ENCODE results near the gene CDKL2.

CDKL2 gene

DNA sequence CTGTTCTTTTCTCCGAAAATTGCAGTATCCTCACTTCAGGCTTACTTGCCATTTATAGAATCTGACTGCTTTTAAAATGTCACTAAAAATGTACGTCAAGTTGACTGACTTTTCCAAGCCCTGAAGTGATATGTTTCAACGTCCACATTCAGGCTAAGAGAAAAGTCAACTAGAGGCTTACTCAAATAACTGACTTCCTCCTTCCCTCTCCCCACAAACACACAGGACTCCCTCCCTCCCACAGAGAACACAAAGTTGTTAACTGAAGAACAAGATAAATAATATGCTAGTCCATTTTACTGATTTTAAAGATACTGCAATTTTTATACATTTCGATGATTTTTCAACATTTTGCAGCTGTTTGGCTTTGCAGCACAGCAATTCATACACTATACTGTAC is 13.8 kb upstream of the CDKL2 start:
- no peak overlapping the region for H2BK12ac ChIP-seq (ENCODE audit: low read length)
- no peak overlapping the region for H4K8ac ChIP-seq (ENCODE audit: low read depth, low read length)
- H3K9me3 ChIP-seq (replicated peaks in 1 of 2; ENCODE audit: control insufficient read depth in 2 of 2, insufficient read depth in 1 of 2, low read depth in 1 of 2, low read length in 2 of 2): no peaks in the 10 kb centered on the region
- no CpG with 5 or more reads among the region's 4 CpGs for WGBS, 2 donors (ENCODE audit: extremely low coverage in 2 of 2, insufficient read length in 2 of 2, insufficient replicate concordance in 1 of 2)
- H3K9ac ChIP-seq (ENCODE audit: low read depth, low read length, poor library complexity): no peak overlapping the region
- H3K4ac ChIP-seq (ENCODE audit: low read length): no peak overlapping the region
- H3K4me3 ChIP-seq (ENCODE audit: low read length in 2 of 2): no peak overlapping the region
- peaks cover 4% of the 10 kb centered on the region for H3K79me1 ChIP-seq (ENCODE audit: low read depth, low read length)
- no peak for DNase-seq (ENCODE audit: low spot score)
- no peaks in the 10 kb centered on the region for H3K27me3 ChIP-seq (ENCODE audit: control insufficient read depth in 3 of 3, insufficient read depth in 3 of 3, low read depth in 1 of 3, low read length in 3 of 3)
- H4K91ac ChIP-seq (ENCODE audit: low read depth, low read length, poor library complexity): no peak overlapping the region
- H3K4me1 ChIP-seq (ENCODE audit: control insufficient read depth in 2 of 2, insufficient read depth in 1 of 2, low read depth in 1 of 2, low read length in 2 of 2): no peaks in the 10 kb centered on the region
- no peak overlapping the region for H2AFZ ChIP-seq (ENCODE audit: low read length)
- no peak overlapping the region for H2BK120ac ChIP-seq (ENCODE audit: low read depth, low read length)
- no peak overlapping the region for H3K18ac ChIP-seq (ENCODE audit: low read length)
- no peak overlapping the region for H2AK5ac ChIP-seq (ENCODE audit: low read depth, low read length)
- H3K14ac ChIP-seq (ENCODE audit: low read length): no peak overlapping the region
- peaks cover 23 to 91% of the 10 kb centered on the region in 2 donors for H3K36me3 ChIP-seq (replicated peaks in 1 of 2; ENCODE audit: control insufficient read depth in 2 of 2, insufficient read depth in 2 of 2, low read length in 2 of 2)
- no peak overlapping the region for H2BK15ac ChIP-seq (ENCODE audit: low read length)
- H3K27ac ChIP-seq (replicated peaks; ENCODE audit: low read length): no peak overlapping the region
- H2BK5ac ChIP-seq (ENCODE audit: low read length): no peak overlapping the region
- H3K4me2 ChIP-seq (ENCODE audit: insufficient read depth, low read length, poor library complexity, severe bottlenecking): no peak overlapping the region
- no peak overlapping the region for H3K23ac ChIP-seq (ENCODE audit: low read depth, low read length, poor library complexity)

DNA sequence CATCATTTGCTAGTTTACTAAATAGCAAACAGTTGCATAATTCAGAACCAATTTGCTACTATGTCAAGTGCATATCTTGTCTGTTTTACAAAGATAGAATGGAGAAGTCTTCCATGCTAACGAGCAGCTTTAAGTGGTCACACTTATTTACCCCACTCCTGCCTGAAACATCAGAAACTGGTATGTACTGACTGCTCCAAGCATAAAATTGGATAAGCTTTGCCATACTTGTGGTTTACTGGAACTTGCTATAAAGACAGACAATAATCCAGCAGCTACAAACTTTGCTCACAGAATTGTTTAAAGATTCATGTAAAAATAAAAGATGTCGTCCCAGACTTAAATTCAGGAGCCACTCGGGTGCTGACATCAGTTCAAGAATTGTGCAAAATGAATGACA is 13.3 kb upstream of the CDKL2 start:
- H3K14ac ChIP-seq (ENCODE audit: low read length): no peak overlapping the region
- no peak for DNase-seq (ENCODE audit: low spot score)
- peaks cover 23 to 87% of the 10 kb centered on the region in 2 donors for H3K36me3 ChIP-seq (replicated peaks in 1 of 2; ENCODE audit: control insufficient read depth in 2 of 2, insufficient read depth in 2 of 2, low read length in 2 of 2)
- no peak overlapping the region for H2BK15ac ChIP-seq (ENCODE audit: low read length)
- H3K9ac ChIP-seq (ENCODE audit: low read depth, low read length, poor library complexity): no peak overlapping the region
- no peak overlapping the region for H3K27ac ChIP-seq (replicated peaks; ENCODE audit: low read length)
- H3K27me3 ChIP-seq (ENCODE audit: control insufficient read depth in 3 of 3, insufficient read depth in 3 of 3, low read depth in 1 of 3, low read length in 3 of 3): no peaks in the 10 kb centered on the region
- no peak overlapping the region for H3K4ac ChIP-seq (ENCODE audit: low read length)
- H2BK5ac ChIP-seq (ENCODE audit: low read length): no peak overlapping the region
- no peak overlapping the region for H3K4me3 ChIP-seq (ENCODE audit: low read length in 2 of 2)
- H3K18ac ChIP-seq (ENCODE audit: low read length): no peak overlapping the region
- H3K23ac ChIP-seq (ENCODE audit: low read depth, low read length, poor library complexity): no peak overlapping the region
- no peak overlapping the region for H3K4me2 ChIP-seq (ENCODE audit: insufficient read depth, low read length, poor library complexity, severe bottlenecking)
- no peak overlapping the region for H2BK12ac ChIP-seq (ENCODE audit: low read length)
- no peak overlapping the region for H4K91ac ChIP-seq (ENCODE audit: low read depth, low read length, poor library complexity)
- H3K79me1 ChIP-seq (ENCODE audit: low read depth, low read length): peaks cover 4% of the 10 kb centered on the region
- WGBS, 2 donors (ENCODE audit: extremely low coverage in 2 of 2, insufficient read length in 2 of 2, insufficient replicate concordance in 1 of 2): no CpG with 5 or more reads among the region's 3 CpGs
- H2AK5ac ChIP-seq (ENCODE audit: low read depth, low read length): no peak overlapping the region
- no peaks in the 10 kb centered on the region for H3K4me1 ChIP-seq (ENCODE audit: control insufficient read depth in 2 of 2, insufficient read depth in 1 of 2, low read depth in 1 of 2, low read length in 2 of 2)
- no peak overlapping the region for H2AFZ ChIP-seq (ENCODE audit: low read length)
- H2BK120ac ChIP-seq (ENCODE audit: low read depth, low read length): no peak overlapping the region
- no peaks in the 10 kb centered on the region for H3K9me3 ChIP-seq (replicated peaks in 1 of 2; ENCODE audit: control insufficient read depth in 2 of 2, insufficient read depth in 1 of 2, low read depth in 1 of 2, low read length in 2 of 2)
- no peak overlapping the region for H4K8ac ChIP-seq (ENCODE audit: low read depth, low read length)

DNA sequence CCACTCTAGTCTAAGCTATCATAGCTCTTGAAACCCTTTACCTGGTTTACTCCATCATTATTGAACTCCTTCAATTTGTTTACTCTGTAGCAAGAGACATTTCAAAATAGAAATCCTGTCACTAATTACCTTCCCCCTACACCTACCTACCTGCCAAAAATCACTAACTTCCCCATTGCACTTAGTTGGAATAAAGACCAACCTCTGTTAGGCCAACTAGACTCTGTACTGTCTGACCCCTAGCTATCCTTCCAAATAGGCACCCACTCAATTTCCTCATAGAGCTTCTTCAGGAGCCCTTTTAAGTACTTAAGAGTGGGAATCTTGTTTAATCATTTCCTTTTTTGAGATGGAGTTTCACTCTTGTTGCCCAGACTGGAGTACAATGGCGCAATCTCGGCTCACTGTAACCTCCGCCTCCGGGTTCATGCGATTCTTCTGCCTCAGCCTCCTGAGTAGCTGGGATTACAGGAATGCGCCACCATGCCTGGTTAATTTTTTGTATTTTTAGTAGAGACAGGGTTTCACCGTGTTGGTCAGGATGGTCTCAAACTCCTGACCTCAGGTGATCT is 8.9 kb upstream of the CDKL2 start:
- Histone ChIP-seq H3K79me1 (ENCODE audit: low read depth, low read length) (no peaks in the 10 kb centered on the region), H3K4me3 (ENCODE audit: low read length in 2 of 2) (no peak overlapping the region), H2BK12ac (ENCODE audit: low read length) (no peak overlapping the region), H3K9ac (ENCODE audit: low read depth, low read length, poor library complexity) (no peak overlapping the region), H3K9me3 (replicated peaks in 1 of 2; ENCODE audit: control insufficient read depth in 2 of 2, insufficient read depth in 1 of 2, low read depth in 1 of 2, low read length in 2 of 2) (no peaks in the 10 kb centered on the region), H2AFZ (ENCODE audit: low read length) (no peak overlapping the region), H3K4me2 (ENCODE audit: insufficient read depth, low read length, poor library complexity, severe bottlenecking) (no peak overlapping the region), H4K8ac (ENCODE audit: low read depth, low read length) (no peak overlapping the region), H2BK120ac (ENCODE audit: low read depth, low read length) (no peak overlapping the region), H3K4ac (ENCODE audit: low read length) (no peak overlapping the region), H3K18ac (ENCODE audit: low read length) (no peak overlapping the region), H3K36me3 (replicated peaks in 1 of 2; ENCODE audit: control insufficient read depth in 2 of 2, insufficient read depth in 2 of 2, low read length in 2 of 2) (peaks cover 6 to 43% of the 10 kb centered on the region in 2 donors), H2AK5ac (ENCODE audit: low read depth, low read length) (no peak overlapping the region), H3K14ac (ENCODE audit: low read length) (no peak overlapping the region), H4K91ac (ENCODE audit: low read depth, low read length, poor library complexity) (no peak overlapping the region), H3K23ac (ENCODE audit: low read depth, low read length, poor library complexity) (no peak overlapping the region), H2BK5ac (ENCODE audit: low read length) (no peak overlapping the region), H2BK15ac (ENCODE audit: low read length) (no peak overlapping the region), H3K27ac (replicated peaks; ENCODE audit: low read length) (no peak overlapping the region), H3K27me3 (ENCODE audit: control insufficient read depth in 3 of 3, insufficient read depth in 3 of 3, low read depth in 1 of 3, low read length in 3 of 3) (no peaks in the 10 kb centered on the region), H3K4me1 (ENCODE audit: control insufficient read depth in 2 of 2, insufficient read depth in 1 of 2, low read depth in 1 of 2, low read length in 2 of 2) (no peaks in the 10 kb centered on the region)
- DNase-seq (ENCODE audit: low spot score): no peak
- no CpG with 5 or more reads among the region's 7 CpGs for WGBS, 2 donors (ENCODE audit: extremely low coverage in 2 of 2, insufficient read length in 2 of 2, insufficient replicate concordance in 1 of 2)

DNA sequence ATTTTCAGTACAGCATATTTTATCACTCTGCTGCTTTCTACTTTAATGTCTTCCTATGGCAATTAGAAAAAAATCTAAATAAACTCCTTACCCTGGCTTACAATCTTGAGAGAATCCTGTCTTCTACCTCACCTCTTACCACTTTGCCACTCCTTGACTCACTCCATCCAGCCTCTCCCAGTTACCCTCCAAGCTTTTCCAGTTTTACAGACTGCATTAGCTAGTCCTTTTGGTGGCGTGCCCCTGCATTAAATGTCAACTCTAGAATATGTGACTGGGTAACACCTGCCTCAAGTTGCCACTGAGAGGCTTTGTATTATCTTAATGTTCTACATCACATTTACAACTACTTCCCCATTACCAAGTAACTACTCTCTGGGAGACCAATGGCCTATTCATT is 7.5 kb upstream of the CDKL2 start:
- H4K8ac ChIP-seq (ENCODE audit: low read depth, low read length): no peak overlapping the region
- DNase-seq (ENCODE audit: low spot score): no peak
- H3K36me3 ChIP-seq (replicated peaks in 1 of 2; ENCODE audit: control insufficient read depth in 2 of 2, insufficient read depth in 2 of 2, low read length in 2 of 2): peaks cover 3 to 29% of the 10 kb centered on the region in 2 donors
- H3K14ac ChIP-seq (ENCODE audit: low read length): no peak overlapping the region
- no peak overlapping the region for H2AFZ ChIP-seq (ENCODE audit: low read length)
- H2BK12ac ChIP-seq (ENCODE audit: low read length): no peak overlapping the region
- no peak overlapping the region for H3K27ac ChIP-seq (replicated peaks; ENCODE audit: low read length)
- H3K9ac ChIP-seq (ENCODE audit: low read depth, low read length, poor library complexity): no peak overlapping the region
- no peak overlapping the region for H3K18ac ChIP-seq (ENCODE audit: low read length)
- no peaks in the 10 kb centered on the region for H3K79me1 ChIP-seq (ENCODE audit: low read depth, low read length)
- no peak overlapping the region for H2BK120ac ChIP-seq (ENCODE audit: low read depth, low read length)
- H3K23ac ChIP-seq (ENCODE audit: low read depth, low read length, poor library complexity): no peak overlapping the region
- no peaks in the 10 kb centered on the region for H3K9me3 ChIP-seq (replicated peaks in 1 of 2; ENCODE audit: control insufficient read depth in 2 of 2, insufficient read depth in 1 of 2, low read depth in 1 of 2, low read length in 2 of 2)
- no peak overlapping the region for H2BK15ac ChIP-seq (ENCODE audit: low read length)
- no peak overlapping the region for H4K91ac ChIP-seq (ENCODE audit: low read depth, low read length, poor library complexity)
- H3K4me1 ChIP-seq (ENCODE audit: control insufficient read depth in 2 of 2, insufficient read depth in 1 of 2, low read depth in 1 of 2, low read length in 2 of 2): no peaks in the 10 kb centered on the region
- H2BK5ac ChIP-seq (ENCODE audit: low read length): no peak overlapping the region
- H3K4me2 ChIP-seq (ENCODE audit: insufficient read depth, low read length, poor library complexity, severe bottlenecking): no peak overlapping the region
- H3K27me3 ChIP-seq (ENCODE audit: control insufficient read depth in 3 of 3, insufficient read depth in 3 of 3, low read depth in 1 of 3, low read length in 3 of 3): no peaks in the 10 kb centered on the region
- H3K4me3 ChIP-seq (ENCODE audit: low read length in 2 of 2): no peak overlapping the region
- no CpG with 5 or more reads among the region's 1 CpG for WGBS, 2 donors (ENCODE audit: extremely low coverage in 2 of 2, insufficient read length in 2 of 2, insufficient replicate concordance in 1 of 2)
- no peak overlapping the region for H3K4ac ChIP-seq (ENCODE audit: low read length)
- H2AK5ac ChIP-seq (ENCODE audit: low read depth, low read length): no peak overlapping the region

Measured in neuronal stem cell (in vitro differentiated cells).